Subcutaneous adipose tissue (tissue), 4 donors: ENCODE measurements around the gene ATP8B4. TPM values are rescaled to one million over a fixed set of nuclear protein-coding genes. Genes with fewer than 3 reads are reported as not detected.

Source experiments
- total RNA-seq, 4 donors: library from RNA; depleted of rRNA; stranded (reverse); fragments of >200 nt; gene quantifications; one replicate each; pipeline ENCODE4 v1.1.0, GENCODE V29; 2016
- TF ChIP-seq, protein P1 (sequence below): fragments of 450-650 bp; IDR thresholded peaks from one replicate; pipeline ENCODE4 v1.5.1; 2016; ENCODE audit warnings: low read depth, mild to moderate bottlenecking, control low read depth, antibody characterized with exemption, moderate library complexity

The ATP8B4 gene
- total RNA-seq, 4 donors from 2014 or later: 39.9 to 75.3 (median 65.9) TPM

DNA sequence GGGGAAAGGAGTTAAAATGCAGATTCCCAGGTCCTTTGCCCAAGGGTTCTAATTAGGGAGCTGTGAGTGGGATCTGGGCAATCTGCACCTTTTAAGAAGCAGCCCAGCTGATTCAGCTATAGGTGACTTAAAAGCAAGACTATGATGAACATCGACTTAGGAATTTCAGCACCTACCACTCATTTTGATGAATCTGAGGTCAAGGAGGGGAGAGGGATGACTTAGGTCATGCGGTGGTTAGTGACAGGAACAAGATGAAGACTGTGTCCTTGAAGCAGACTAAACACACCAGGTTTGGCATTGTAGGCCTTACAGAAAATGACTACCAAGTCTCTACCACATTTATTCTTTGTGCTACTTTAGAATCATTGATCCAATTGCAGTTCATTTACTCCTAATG is 301.9 kb downstream of the ATP8B4 start:
- TF ChIP-seq, protein P1, sequence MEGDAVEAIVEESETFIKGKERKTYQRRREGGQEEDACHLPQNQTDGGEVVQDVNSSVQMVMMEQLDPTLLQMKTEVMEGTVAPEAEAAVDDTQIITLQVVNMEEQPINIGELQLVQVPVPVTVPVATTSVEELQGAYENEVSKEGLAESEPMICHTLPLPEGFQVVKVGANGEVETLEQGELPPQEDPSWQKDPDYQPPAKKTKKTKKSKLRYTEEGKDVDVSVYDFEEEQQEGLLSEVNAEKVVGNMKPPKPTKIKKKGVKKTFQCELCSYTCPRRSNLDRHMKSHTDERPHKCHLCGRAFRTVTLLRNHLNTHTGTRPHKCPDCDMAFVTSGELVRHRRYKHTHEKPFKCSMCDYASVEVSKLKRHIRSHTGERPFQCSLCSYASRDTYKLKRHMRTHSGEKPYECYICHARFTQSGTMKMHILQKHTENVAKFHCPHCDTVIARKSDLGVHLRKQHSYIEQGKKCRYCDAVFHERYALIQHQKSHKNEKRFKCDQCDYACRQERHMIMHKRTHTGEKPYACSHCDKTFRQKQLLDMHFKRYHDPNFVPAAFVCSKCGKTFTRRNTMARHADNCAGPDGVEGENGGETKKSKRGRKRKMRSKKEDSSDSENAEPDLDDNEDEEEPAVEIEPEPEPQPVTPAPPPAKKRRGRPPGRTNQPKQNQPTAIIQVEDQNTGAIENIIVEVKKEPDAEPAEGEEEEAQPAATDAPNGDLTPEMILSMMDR: no peak

DNA sequence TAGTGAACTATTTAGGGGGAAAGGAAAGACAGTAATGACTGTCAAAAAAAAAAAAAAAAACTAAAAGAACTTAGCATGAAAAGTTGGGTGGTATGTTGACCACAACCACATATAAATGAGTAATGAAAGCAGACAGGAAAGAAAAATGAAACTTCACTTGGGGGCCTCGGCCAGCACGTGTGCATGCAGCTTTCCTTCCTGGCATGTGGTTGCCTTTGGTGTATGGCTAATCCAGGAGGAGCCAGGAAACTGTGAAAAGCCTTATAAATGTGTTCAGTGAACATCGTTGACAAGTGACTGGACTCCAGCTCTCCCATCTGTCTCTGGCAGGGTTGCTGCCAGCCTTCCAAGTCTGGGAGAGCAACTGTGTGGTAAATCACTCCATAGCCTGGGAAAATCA is 303.1 kb downstream of the ATP8B4 start:
- TF ChIP-seq, protein P1: no peak

DNA sequence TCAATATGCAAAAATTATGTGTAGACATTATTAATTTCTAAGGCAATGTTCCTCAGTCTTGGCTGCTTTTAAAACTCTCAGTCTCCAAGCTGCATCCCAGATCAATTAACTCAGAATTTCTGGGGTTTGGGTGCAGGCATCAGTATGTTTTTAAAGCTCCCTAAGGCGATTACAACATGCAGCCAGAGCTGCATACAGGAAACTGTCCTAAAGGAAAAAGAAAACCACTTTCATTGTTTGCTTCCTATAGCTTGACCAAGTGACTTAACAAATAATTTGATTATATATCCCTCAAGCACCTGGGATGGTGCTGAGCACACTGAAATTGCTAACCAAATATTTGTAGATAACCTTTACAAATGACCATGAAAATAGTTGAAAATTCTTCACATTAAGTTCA is 303.5 kb downstream of the ATP8B4 start:
- TF ChIP-seq, protein P1: no peak

GRCh38 chr15:49814709-49815108 is 304.3 kb downstream of the ATP8B4 start:
- TF ChIP-seq, protein P1: no peak

DNA sequence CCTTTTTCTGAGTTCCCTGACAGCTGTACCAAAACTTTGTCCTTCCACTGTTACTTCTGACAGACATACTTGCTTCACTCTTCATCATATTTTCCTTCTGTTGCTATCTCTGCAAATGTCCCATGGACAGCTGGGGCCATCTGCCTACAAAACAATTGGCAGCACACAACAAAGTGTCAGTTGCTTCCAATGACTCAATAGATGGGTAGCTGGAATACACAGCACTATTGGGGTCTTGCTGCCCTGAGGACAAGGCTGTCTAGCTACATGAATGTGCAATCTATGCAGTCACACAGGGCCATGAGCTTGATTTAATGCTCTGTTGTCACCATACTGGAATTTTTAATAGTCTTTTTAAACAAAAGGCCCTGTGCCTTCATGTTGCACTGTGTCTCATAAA is 305.4 kb downstream of the ATP8B4 start:
- TF ChIP-seq, protein P1: no peak

DNA sequence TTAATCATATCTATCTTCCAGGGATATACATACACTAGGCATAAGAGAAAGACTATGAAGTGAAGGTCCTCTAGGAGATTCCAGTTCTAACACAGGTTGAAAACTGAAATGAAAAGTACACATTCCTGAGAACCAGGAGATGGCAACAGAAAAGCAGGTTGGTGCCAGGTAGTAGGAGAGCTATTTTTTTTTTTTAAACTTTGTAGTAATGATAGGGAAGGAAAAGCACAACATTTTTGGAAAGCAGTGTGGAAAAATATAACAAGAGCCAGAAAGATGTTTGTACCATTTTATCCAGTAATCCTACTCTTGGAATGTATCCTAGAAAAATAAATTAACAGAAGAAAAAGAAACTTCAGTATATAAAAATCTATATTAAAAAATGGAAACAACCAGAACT is 308.3 kb downstream of the ATP8B4 start:
- TF ChIP-seq, protein P1: no peak

- TF ChIP-seq, protein P1: no peak
Observed at GRCh38 chr15:49809894-49810609, 309.0 kb downstream of the ATP8B4 start.
